GM20000 (cell line): ENCODE measurements around the gene WDR5B.

Experiments
- DNase-seq: peaks from one replicate; pipeline ENCODE4 v3.0.0; 2012; ENCODE audit warnings: low spot score
- TF ChIP-seq, protein P1 (sequence below): IDR thresholded peaks from 2 replicates; pipeline ENCODE4 v1.5.1; 2012; ENCODE audit warnings: mild to moderate bottlenecking, control low read depth; ENCODE audit errors: extremely low read depth, missing control alignments

The WDR5B gene

DNA sequence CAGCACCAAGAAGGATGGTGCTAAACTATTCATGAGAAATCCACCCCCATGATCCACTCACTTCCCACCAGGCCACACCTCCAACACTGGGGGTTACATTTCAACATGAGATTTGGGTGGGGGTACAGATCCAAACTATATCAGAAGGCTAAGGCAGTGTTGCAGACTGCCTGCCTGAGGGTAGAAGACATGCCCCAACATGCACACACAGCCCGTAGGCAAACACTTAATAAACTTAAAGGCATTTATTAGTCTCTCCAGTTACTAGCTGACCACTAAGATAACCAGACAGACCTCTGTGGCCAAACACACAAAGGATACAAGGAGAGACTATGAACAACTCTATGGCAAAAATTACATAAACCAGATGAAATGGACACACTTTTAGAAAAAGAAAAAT, 21.7 kb downstream of the WDR5B start:
- DNase-seq: no peak
- TF ChIP-seq, protein P1, sequence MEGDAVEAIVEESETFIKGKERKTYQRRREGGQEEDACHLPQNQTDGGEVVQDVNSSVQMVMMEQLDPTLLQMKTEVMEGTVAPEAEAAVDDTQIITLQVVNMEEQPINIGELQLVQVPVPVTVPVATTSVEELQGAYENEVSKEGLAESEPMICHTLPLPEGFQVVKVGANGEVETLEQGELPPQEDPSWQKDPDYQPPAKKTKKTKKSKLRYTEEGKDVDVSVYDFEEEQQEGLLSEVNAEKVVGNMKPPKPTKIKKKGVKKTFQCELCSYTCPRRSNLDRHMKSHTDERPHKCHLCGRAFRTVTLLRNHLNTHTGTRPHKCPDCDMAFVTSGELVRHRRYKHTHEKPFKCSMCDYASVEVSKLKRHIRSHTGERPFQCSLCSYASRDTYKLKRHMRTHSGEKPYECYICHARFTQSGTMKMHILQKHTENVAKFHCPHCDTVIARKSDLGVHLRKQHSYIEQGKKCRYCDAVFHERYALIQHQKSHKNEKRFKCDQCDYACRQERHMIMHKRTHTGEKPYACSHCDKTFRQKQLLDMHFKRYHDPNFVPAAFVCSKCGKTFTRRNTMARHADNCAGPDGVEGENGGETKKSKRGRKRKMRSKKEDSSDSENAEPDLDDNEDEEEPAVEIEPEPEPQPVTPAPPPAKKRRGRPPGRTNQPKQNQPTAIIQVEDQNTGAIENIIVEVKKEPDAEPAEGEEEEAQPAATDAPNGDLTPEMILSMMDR: no peak

DNA sequence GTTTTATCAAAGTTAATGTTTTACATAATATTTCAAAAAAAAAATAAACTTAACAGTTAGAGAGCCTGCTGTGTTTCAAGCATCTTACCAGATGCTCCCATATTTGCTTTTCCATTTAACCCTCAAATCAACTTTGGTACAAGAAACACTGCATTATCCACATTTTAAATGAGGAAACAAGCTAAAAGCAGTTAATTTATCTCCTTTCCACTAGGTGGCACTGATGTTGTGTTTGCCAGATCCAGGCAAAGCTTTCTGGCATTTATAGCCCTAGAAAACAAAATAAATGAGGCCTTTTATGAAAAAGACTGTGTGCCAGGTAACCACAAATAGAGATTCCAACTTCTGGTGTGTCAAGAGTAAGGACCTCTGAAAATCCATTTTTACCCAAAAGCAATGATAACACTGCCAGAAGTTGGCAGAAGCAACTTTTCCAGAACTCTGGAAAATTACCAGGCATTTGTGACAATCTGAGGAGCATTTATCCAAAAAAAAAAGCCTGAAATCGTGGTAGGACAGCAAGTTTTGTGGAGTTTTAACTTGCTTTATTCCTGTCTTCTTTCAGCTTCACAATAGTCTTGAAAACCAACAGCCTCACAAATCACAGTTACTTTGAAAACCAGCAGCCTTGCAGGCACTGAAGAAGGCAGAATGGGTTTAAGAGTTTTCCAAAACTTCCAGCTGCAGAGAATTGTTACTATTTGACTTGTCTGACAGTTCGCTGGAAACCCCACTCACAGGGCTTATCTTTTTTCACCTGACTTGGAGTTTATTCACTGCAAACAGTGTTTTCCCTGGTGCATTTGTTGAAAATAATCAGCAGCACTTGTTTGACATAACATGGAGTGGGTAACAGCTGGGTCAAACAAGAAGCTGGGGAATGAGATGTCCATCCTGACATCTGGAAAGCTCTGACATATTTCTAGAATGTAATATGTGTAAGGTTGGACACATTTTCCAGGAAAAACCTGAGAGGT, 22.7 kb downstream of the WDR5B start:
- TF ChIP-seq, protein P1: peak; percentile 64
- DNase-seq: peak; percentile 34

DNA sequence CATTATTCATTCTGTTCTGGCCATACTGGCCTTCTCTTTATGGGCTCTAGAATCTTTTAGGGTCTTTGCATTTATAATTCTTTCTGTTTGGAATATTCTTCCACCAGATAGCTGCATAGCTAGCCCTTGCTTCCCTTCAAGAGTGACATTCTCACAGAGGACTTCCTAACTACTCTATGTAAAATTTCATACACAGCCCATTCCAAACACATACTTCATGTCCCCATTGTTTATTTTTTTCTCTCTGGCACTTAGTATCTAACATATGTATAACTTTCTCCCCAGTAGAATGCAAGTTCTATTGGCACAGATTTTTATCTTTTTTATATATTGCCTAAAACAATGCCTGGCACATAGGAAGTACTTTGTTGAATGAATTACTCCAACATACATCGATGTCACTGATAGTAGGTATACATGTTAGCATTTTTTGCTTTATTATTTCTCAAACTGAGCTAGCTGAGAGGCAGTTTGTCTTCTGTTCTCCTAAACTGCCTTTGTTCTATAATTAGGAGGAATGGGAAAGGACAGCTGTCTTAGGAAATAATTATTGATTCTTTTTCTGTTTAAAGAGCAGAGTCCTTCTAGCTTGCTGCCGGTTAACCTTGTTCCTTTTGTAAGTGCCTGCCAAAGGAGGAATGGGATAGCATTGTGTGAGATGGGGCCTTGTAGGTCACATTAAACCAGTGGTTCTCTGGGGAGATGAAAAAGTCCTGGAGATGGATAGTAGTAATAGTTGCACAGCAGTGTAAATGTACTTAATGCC, 24.0 kb downstream of the WDR5B start:
- DNase-seq: no peak
- TF ChIP-seq, protein P1: no peak

DNA sequence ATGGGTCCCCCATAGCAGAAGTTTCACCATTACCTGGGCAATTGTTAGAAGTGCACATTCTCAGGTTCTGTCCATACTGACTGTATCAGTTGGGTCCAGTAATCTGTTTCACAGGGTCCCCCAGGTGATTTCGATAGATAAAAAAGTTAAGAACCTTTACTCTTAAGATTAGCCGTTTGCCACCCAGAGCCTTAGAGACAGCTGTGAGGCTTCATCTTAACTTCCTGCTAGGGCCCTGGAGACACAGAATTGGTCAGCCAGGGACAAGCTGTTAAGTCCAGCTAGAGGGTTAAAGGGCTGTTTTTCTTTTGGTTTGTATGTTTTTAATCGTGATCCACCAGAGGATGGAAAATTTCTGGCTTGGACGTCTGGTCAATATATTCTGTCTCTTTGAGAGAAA, 25.2 kb downstream of the WDR5B start:
- DNase-seq: no peak
- TF ChIP-seq, protein P1: no peak

DNA sequence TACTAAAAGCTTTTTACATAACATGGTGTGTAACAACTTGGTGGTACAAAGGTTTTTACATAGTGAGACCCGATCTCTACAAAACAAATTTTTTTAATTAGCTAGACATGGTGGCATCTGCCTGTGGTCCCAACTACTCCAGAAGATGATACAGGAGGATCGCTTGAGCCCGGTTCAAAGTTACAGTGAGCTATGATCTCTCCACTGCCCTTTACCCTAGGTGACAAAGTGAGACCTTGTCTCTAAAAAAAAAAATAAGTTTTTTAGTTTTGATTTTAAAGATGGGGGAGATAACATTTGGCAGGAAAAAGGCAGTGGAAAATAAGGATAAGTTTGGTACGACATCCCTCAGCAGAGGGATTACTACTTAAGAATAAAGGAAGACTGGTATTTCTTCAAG, 26.0 kb downstream of the WDR5B start:
- no peak for DNase-seq
- TF ChIP-seq, protein P1: no peak

DNA sequence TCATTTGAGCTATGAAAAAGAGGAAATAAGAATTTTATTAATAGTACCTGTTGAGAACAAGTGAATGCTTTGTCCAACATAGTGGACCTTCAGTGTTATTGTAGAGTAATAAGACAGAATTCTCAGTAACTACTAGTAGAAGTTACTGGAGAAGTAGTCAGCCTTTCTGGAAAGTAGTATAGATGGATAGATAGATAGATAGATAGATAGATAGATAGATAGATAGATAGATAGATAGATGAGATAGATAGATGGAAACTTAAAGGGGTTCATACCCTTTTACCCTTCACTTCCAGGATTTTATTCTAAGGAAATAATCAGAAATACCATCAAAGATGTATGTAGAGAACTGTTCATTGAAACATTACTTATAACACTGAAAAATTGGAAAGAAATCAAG, 26.7 kb downstream of the WDR5B start:
- TF ChIP-seq, protein P1: no peak
- no peak for DNase-seq

DNA sequence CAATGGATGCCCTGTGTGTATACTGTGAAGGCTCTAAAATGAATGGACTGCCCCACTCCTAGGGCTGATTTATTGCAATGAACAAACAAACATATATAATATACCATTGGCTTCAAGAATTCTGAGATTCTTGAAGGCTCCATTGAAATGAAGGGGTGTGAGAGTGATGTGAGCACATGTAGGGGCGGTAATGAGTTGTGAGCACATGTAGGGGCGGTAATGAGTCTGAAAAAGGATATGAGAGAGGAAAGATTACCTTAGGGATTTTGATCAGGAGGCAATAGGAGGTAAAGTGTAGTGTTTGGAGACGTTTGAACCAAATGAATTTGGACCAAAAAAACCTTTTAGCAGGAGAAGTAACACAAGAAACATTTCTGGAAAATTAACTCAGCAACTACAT, 28.2 kb downstream of the WDR5B start:
- TF ChIP-seq, protein P1: no peak
- no peak for DNase-seq
